HG03558 (cell line): ENCODE results near the gene HECW1.
"Not testable (repeated sequence)": the region's sequence is repeated elsewhere in the genome, so short reads cannot be mapped to it uniquely, and the experiment has no call there.

Source experiments
- ATAC-seq: cut with Tn5 transposase; IDR thresholded peaks from one replicate; pipeline ENCODE4 v1.9.1; 2021; ENCODE audit warnings: moderate number of reproducible peaks; ENCODE audit not compliant: unreplicated experiment; ENCODE audit errors: extremely low read depth

HECW1 gene

GRCh38 chr7:43484678-43485395 is 372.4 kb downstream of the HECW1 start:
- ATAC-seq, result no peak

- ATAC-seq, result no peak
Measured at GRCh38 chr7:43485580-43485979, 373.1 kb downstream of the HECW1 start.

GRCh38 chr7:43486008-43486407 is 373.6 kb downstream of the HECW1 start:
- not testable (repeated sequence) for ATAC-seq

GRCh38 chr7:43486634-43487033 is 374.2 kb downstream of the HECW1 start:
- no peak for ATAC-seq

GRCh38 chr7:43487731-43488073 is 375.3 kb downstream of the HECW1 start:
- ATAC-seq, result no peak

GRCh38 chr7:43489257-43489656 is 376.8 kb downstream of the HECW1 start:
- no peak for ATAC-seq

GRCh38 chr7:43490016-43490415 is 377.6 kb downstream of the HECW1 start:
- no peak for ATAC-seq

GRCh38 chr7:43491123-43491522 is 378.7 kb downstream of the HECW1 start:
- no peak for ATAC-seq

- no peak for ATAC-seq
Measured at GRCh38 chr7:43491984-43492383, 379.5 kb downstream of the HECW1 start.

- no peak for ATAC-seq
Measured at GRCh38 chr7:43492896-43493295, 380.4 kb downstream of the HECW1 start.

- no peak for ATAC-seq
Measured at GRCh38 chr7:43495572-43495971, 383.1 kb downstream of the HECW1 start.

GRCh38 chr7:43496596-43496995 is 384.1 kb downstream of the HECW1 start:
- no peak for ATAC-seq

- ATAC-seq, result no peak
Measured at GRCh38 chr7:43501870-43502269, 389.4 kb downstream of the HECW1 start.

- ATAC-seq, result no peak
Measured at GRCh38 chr7:43502941-43503340, 390.5 kb downstream of the HECW1 start.

GRCh38 chr7:43505412-43505811 is 393.0 kb downstream of the HECW1 start:
- ATAC-seq, result no peak

- no peak for ATAC-seq
Measured at GRCh38 chr7:43506460-43506859, 394.0 kb downstream of the HECW1 start.

GRCh38 chr7:43508461-43508860 is 396.0 kb downstream of the HECW1 start:
- ATAC-seq, result no peak

GRCh38 chr7:43509906-43510305 is 397.5 kb downstream of the HECW1 start:
- no peak for ATAC-seq

GRCh38 chr7:43511029-43511428 is 398.6 kb downstream of the HECW1 start:
- no peak for ATAC-seq

- no peak for ATAC-seq
Measured at GRCh38 chr7:43511769-43512515, 399.5 kb downstream of the HECW1 start.

- no peak for ATAC-seq
Measured at GRCh38 chr7:43513251-43513650, 400.8 kb downstream of the HECW1 start.
